Neural crest cell (in vitro differentiated cells): ENCODE measurements around the gene UBE3C. TPM values are rescaled to one million over a fixed set of nuclear protein-coding genes. Genes with fewer than 3 reads are reported as not detected.

Experiments
- DNase-seq: peaks from one replicate; pipeline ENCODE4 v3.0.0; 2021; ENCODE audit warnings: low read depth, mixed read lengths, low spot score
- H3K27ac Mint-ChIP-seq: one replicate; pipeline ENCODE4 v1.8.0; 2021; ENCODE audit warnings: mild to moderate bottlenecking, mixed read lengths; ENCODE audit not compliant: unreplicated experiment
- H3K27me3 Mint-ChIP-seq: 2 replicates; pipeline ENCODE4 v1.8.0; 2021; ENCODE audit warnings: low read depth, mild to moderate bottlenecking, mixed read lengths
- H3K36me3 Mint-ChIP-seq: 2 replicates; pipeline ENCODE4 v1.8.0; 2021; ENCODE audit warnings: low read depth, mild to moderate bottlenecking, mixed read lengths
- H3K4me1 Mint-ChIP-seq: 2 replicates; pipeline ENCODE4 v1.8.0; 2021; ENCODE audit warnings: mixed read lengths
- H3K4me3 Mint-ChIP-seq: one replicate; pipeline ENCODE4 v1.8.0; 2021; ENCODE audit warnings: mild to moderate bottlenecking, mixed read lengths
- H3K9me3 Mint-ChIP-seq: 2 replicates; pipeline ENCODE4 v1.8.0; 2021; ENCODE audit warnings: mixed read lengths
- total RNA-seq: library from RNA; stranded (reverse); gene quantifications from 2 replicates; pipeline ENCODE4 v1.2.1, GENCODE V29; 2021
- TF ChIP-seq, protein P1 (sequence below): fragments of 200-600 bp; sonication (generic); conservative IDR thresholded peaks from 2 replicates; pipeline ENCODE4 v1.5.0; 2021; ENCODE audit warnings: antibody characterized with exemption, mild to moderate bottlenecking

The UBE3C gene
- total RNA-seq, 1 donor from 2014 or later = 46.8 TPM

DNA sequence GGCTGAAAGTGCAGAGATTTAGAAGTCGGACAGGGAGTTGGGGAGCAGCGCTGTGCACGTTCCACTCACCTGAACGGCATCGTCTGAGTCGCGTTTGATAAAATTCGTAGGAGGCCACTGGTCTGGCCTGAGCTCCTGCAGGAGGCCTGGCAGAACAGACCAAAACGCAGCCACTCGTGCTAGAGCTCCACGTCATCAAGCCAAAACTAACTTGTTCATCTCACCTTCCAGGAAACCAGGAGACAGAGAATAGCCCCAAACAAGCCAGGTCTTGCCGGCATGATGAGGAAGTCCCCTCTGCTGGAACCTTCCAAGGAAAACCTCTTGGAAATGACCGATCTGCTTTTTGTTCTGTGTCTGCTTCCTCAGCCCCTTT, 154.7 kb downstream of the UBE3C start:
- H3K9me3 Mint-ChIP-seq = no peaks in the 10 kb centered on the region
- H3K27ac Mint-ChIP-seq = no peak overlapping the region
- DNase-seq = no peak
- TF ChIP-seq, protein P1, sequence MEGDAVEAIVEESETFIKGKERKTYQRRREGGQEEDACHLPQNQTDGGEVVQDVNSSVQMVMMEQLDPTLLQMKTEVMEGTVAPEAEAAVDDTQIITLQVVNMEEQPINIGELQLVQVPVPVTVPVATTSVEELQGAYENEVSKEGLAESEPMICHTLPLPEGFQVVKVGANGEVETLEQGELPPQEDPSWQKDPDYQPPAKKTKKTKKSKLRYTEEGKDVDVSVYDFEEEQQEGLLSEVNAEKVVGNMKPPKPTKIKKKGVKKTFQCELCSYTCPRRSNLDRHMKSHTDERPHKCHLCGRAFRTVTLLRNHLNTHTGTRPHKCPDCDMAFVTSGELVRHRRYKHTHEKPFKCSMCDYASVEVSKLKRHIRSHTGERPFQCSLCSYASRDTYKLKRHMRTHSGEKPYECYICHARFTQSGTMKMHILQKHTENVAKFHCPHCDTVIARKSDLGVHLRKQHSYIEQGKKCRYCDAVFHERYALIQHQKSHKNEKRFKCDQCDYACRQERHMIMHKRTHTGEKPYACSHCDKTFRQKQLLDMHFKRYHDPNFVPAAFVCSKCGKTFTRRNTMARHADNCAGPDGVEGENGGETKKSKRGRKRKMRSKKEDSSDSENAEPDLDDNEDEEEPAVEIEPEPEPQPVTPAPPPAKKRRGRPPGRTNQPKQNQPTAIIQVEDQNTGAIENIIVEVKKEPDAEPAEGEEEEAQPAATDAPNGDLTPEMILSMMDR = no peak
- peaks cover 12% of the 10 kb centered on the region for H3K4me1 Mint-ChIP-seq
- H3K4me3 Mint-ChIP-seq = no peak overlapping the region
- H3K27me3 Mint-ChIP-seq = no peaks in the 10 kb centered on the region
- no peaks in the 10 kb centered on the region for H3K36me3 Mint-ChIP-seq

DNA sequence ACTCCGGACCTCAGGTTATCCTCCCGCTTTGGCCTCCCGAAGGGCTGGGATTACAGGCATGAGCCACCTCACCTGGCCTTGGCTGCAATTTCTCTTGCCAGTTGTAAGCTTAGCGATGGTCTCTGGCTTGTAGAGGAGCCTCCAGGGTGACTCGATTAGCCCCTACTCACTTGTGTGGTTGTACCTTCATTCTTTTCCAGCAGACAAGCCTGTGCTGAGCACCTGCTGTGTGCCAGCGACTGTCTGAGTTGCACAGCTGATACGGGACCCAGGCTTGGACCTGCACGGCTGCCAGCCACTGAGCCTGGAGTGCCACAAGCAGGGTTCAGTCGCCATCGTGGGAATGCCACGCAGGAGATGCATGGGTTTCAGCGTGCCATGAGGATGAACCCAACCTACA, 156.0 kb downstream of the UBE3C start:
- no peak for DNase-seq
- Mint-ChIP-seq H3K27me3 (no peaks in the 10 kb centered on the region), H3K4me1 (peaks cover 17% of the 10 kb centered on the region), H3K36me3 (no peaks in the 10 kb centered on the region), H3K4me3 (no peak overlapping the region), H3K9me3 (peaks cover 3% of the 10 kb centered on the region), H3K27ac (no peak overlapping the region)
- TF ChIP-seq, protein P1 = no peak

DNA sequence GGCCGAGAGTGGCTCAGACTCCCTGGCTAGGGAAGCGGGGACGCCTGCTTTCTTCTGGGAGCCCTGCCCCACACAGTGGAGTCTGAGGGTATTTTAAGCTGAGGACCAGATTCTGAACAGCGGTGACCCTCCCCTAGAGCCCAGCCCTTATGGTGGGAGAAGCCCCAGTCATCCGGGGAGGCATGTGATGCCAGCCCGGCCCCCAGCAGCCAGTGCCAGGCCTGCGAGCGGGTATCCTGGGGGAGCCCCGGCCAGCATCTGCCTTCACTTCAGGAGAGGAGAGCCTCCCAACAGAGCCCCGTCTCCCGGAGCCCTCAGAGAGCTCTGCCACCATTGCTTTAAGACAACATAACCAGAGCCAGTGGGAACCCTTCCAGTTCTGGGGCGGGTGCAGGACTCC, 156.6 kb downstream of the UBE3C start:
- H3K4me1 Mint-ChIP-seq = peaks cover 17% of the 10 kb centered on the region
- DNase-seq = no peak
- H3K36me3 Mint-ChIP-seq = no peaks in the 10 kb centered on the region
- no peaks in the 10 kb centered on the region for H3K27me3 Mint-ChIP-seq
- H3K9me3 Mint-ChIP-seq = peaks cover 3% of the 10 kb centered on the region
- no peak overlapping the region for H3K27ac Mint-ChIP-seq
- TF ChIP-seq, protein P1 = no peak
- H3K4me3 Mint-ChIP-seq = no peak overlapping the region

DNA sequence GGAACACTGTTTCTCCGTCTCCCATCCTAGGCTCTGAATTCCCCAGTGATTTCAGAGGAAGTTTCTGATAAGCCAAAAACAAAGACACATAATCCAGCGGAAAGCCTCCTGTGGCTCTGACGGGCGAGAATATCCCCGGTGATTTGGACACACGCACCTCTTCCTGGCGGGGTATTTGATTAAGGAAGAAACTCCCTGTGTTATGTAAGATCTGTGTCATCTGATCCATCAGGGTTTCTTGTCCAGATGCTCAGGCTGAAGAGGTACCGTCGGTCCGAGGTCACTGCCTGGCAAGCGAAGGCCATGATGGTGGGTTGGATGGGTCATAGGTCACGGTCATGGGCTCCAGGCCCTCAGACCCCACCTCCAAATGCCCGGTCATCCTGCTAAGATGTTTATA, 158.5 kb downstream of the UBE3C start:
- H3K36me3 Mint-ChIP-seq = no peaks in the 10 kb centered on the region
- no peak overlapping the region for H3K27ac Mint-ChIP-seq
- TF ChIP-seq, protein P1 = no peak
- no peak for DNase-seq
- peaks cover 3% of the 10 kb centered on the region for H3K9me3 Mint-ChIP-seq
- no peaks in the 10 kb centered on the region for H3K27me3 Mint-ChIP-seq
- H3K4me1 Mint-ChIP-seq = peaks cover 15% of the 10 kb centered on the region
- no peak overlapping the region for H3K4me3 Mint-ChIP-seq

DNA sequence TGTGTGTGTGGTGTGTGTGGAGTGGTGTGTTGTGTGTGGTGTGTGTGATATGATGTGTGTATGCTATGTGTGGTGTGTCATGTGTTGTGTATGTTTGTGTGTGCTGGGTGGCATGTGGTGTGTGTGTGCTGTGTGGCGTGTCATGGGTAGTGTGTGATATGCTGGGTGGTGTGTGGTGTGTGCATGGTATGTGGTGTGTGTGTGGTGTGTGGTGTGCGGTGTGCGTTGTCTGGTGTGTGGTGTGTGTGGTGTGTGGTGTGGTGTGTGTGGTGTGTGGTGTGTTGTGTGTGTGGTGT, 160.5 kb downstream of the UBE3C start:
- peaks cover 3% of the 10 kb centered on the region for H3K9me3 Mint-ChIP-seq

More for the DNA sequence above, 160.5 kb downstream of the UBE3C start:
- H3K27me3 Mint-ChIP-seq = no peaks in the 10 kb centered on the region
- no peaks in the 10 kb centered on the region for H3K36me3 Mint-ChIP-seq
- H3K27ac Mint-ChIP-seq = peak overlapping the region; percentile 91
- no peak for DNase-seq
- H3K4me3 Mint-ChIP-seq = no peak overlapping the region
- peaks cover 12% of the 10 kb centered on the region for H3K4me1 Mint-ChIP-seq
- TF ChIP-seq, protein P1 = no peak
